ENCODE data around the gene GNAS. TPM values are rescaled to one million over a fixed set of nuclear protein-coding genes. Genes with fewer than 3 reads are reported as not detected.

The GNAS gene
- total RNA-seq, 1 experiment from 2014 or later = 1,936 TPM

- Histone ChIP-seq H3K27me3 (replicated peaks; ENCODE audit: control insufficient read depth, insufficient read depth, low read length) (no peaks in the 10 kb centered on the region), H3K9me3 (0 out of 2 replicates have a peak, but pooled peaks cover 3% of the 10 kb centered on the region), H3K4me1 (peaks cover 5% of the 10 kb centered on the region; the same call in 1 of the 2 replicates), H3K4me3 (ENCODE audit: low read depth, low read length) (no peak overlapping the region), H3K36me3 (ENCODE audit: control insufficient read depth, insufficient read depth, low read length) (no peaks in the 10 kb centered on the region)
- Mint-ChIP-seq H3K9me3 (ENCODE audit: unreplicated experiment) (peaks cover 5% of the 10 kb centered on the region), H3K4me3 (ENCODE audit: unreplicated experiment) (no peak overlapping the region), H3K27me3 (ENCODE audit: insufficient read depth, unreplicated experiment) (peaks cover 19% of the 10 kb centered on the region), H3K4me1 (ENCODE audit: low read depth, unreplicated experiment) (no peaks in the 10 kb centered on the region), H3K36me3 (ENCODE audit: insufficient read depth, unreplicated experiment) (no peaks in the 10 kb centered on the region), H3K27ac (ENCODE audit: unreplicated experiment) (no peak overlapping the region)
- POLR2A ChIA-PET = no interaction called here
- BruUV-seq (replicated peaks) = no TSS peak
- intact Hi-C loops (cut with micrococcal nuclease; ENCODE audit: unreplicated experiment) = no loop called here
- no peak for DNase-seq
- CTCF ChIA-PET = no interaction called here
- no peak for TF ChIP-seq CTCF (IDR thresholded peaks at IDR 0.05; ENCODE audit: insufficient read depth in 1 of 2, low read depth in 1 of 2, low read length in 1 of 2, severe bottlenecking in 1 of 2, unreplicated experiment in 1 of 2)
Measured at GRCh38 chr20:58959652-58960051, 107.1 kb downstream of the GNAS start.

Small RNAs within 50 kb of the gene (microRNA-seq; reads per million reads assigned to microRNA genes)
- not detected for gene MIR298

Other genes with a start within 250 kb of the GNAS start
- 82.2 and 97.0 TPM in 2 replicates for gene STX16, start 201.4 kb upstream of the GNAS start, total RNA-seq (2022)
- 32.9 and 41.9 TPM in 2 replicates for gene NPEPL1, start 159.9 kb upstream of the GNAS start, total RNA-seq (2022)
- gene GNAS-AS1, start 1.8 kb upstream of the GNAS start, total RNA-seq (2022) = 4.2 and 5.1 TPM in 2 replicates
- gene NELFCD, start 128.5 kb downstream of the GNAS start, total RNA-seq (2022) = 230 TPM in 2 replicates
- 202 and 228 TPM in 2 replicates for gene CTSZ, start 154.5 kb downstream of the GNAS start, total RNA-seq (2022)
- gene TUBB1, start 166.7 kb downstream of the GNAS start, total RNA-seq (2022) = 0.16 and 0.18 TPM in 2 replicates
- gene ATP5F1E, start 179.6 kb downstream of the GNAS start, total RNA-seq (2022) = 181 and 186 TPM in 2 replicates
- 170 and 171 TPM in 2 replicates for gene PRELID3B, start 190.1 kb downstream of the GNAS start, total RNA-seq (2022)